ENCODE measurements around the gene TNFAIP3. TPM values are rescaled to one million over a fixed set of nuclear protein-coding genes. Genes with fewer than 3 reads are reported as not detected.

TNFAIP3 gene
- total and polyA plus RNA-seq, 7 donors = 11.4 to 49.9 (median 18.7) TPM

GRCh38 chr6:137849181-137849980, 17.7 kb upstream of the TNFAIP3 start:
- Histone ChIP-seq H3K27me3 (no peaks in the 10 kb centered on the region), H3K9me3 (no peaks in the 10 kb centered on the region), H3K36me3 (no peaks in the 10 kb centered on the region), H3K4me3 (peak overlapping the region in 1 of 4 donors; percentile 2), H3K4me1 (peaks cover 0 to 47% (median 42%) of the 10 kb centered on the region in 4 donors), H3K27ac (peak overlapping the region; percentile 45 to 83 (median 73))
- intact Hi-C loops (cut with DNase I) = no loop called here
- WGBS, 2 donors = 55 to 58% methylated on average over 4 of the region's 4 CpGs
- TF ChIP-seq POLR2AphosphoS5 (IDR thresholded peaks at IDR 0.05) (peak in 1 of 4 donors; percentile 10), POLR2A (IDR thresholded peaks at IDR 0.05) (no peak), EP300 (IDR thresholded peaks at IDR 0.05) (peak in 1 of 4 donors; percentile 33)
- TF ChIP-seq, protein P1, sequence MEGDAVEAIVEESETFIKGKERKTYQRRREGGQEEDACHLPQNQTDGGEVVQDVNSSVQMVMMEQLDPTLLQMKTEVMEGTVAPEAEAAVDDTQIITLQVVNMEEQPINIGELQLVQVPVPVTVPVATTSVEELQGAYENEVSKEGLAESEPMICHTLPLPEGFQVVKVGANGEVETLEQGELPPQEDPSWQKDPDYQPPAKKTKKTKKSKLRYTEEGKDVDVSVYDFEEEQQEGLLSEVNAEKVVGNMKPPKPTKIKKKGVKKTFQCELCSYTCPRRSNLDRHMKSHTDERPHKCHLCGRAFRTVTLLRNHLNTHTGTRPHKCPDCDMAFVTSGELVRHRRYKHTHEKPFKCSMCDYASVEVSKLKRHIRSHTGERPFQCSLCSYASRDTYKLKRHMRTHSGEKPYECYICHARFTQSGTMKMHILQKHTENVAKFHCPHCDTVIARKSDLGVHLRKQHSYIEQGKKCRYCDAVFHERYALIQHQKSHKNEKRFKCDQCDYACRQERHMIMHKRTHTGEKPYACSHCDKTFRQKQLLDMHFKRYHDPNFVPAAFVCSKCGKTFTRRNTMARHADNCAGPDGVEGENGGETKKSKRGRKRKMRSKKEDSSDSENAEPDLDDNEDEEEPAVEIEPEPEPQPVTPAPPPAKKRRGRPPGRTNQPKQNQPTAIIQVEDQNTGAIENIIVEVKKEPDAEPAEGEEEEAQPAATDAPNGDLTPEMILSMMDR (IDR thresholded peaks at IDR 0.05) = no peak
- no peak for DNase-seq

GRCh38 chr6:137849981-137850714, 16.9 kb upstream of the TNFAIP3 start:
- WGBS, 2 donors = 74 to 87% methylated on average over 5 of the region's 5 CpGs
- H3K36me3 ChIP-seq = no peaks in the 10 kb centered on the region
- H3K4me1 ChIP-seq = peaks cover 0 to 47% (median 42%) of the 10 kb centered on the region in 4 donors
- no peak for TF ChIP-seq POLR2A (IDR thresholded peaks at IDR 0.05)
- TF ChIP-seq POLR2AphosphoS5 (IDR thresholded peaks at IDR 0.05) = peak; percentile 42 to 80 (median 63)
- TF ChIP-seq EP300 (IDR thresholded peaks at IDR 0.05) = peak; percentile 48 to 85 (median 66)
- TF ChIP-seq, protein P1 (IDR thresholded peaks at IDR 0.05) = no peak
- no peaks in the 10 kb centered on the region for H3K27me3 ChIP-seq
- DNase-seq = no peak
- no peaks in the 10 kb centered on the region for H3K9me3 ChIP-seq
- no peak overlapping the region for H3K4me3 ChIP-seq
- peak overlapping the region in 3 of 4 donors; percentile 73 to 83 (median 73) for H3K27ac ChIP-seq
- intact Hi-C loops (cut with DNase I) = loop anchor here (1.0 kb wide), 1 partner anchor 17 kb away; the partner anchor contains the start of gene TNFAIP3

DNA sequence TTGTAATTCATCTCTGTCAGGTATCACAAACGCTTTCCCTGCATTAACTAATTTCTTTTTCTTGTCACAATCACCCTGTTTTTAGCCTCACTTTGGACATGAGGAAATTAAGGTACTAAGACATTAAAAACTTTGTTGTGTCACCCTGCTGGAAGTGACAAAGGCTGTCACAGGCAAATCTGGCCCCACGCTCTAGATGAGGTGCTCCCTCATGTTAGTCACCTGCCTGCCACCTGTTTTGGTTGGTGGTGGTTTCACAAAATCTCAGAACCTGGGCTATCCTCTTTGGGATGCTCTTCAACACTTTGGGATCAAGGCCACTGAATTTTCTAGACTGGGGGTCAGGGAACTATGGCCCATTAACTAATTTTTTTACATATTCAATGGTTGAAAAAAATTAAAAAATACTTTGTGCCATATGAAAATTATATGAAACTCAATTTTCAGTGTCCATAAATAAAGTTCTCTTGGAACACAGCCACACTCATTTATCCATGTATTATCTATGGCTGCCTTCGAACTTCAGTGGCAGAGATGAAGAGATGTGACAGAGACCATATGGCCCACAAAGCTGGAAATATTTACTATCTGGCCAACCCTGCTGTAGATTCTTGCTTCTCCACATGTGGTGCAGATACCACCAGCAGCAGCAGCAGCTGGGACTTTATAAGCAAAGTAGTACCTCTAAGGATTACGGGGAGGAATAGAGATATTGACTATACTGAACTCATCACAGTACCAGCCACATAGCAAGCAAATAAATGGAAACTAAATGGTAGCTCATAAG, 16.1 kb upstream of the TNFAIP3 start:
- 85 to 87% methylated on average over 4 of the region's 4 CpGs for WGBS, 2 donors
- H3K27ac ChIP-seq = peak overlapping the region in 3 of 4 donors; percentile 73 to 83 (median 73)
- no peaks in the 10 kb centered on the region for H3K36me3 ChIP-seq
- intact Hi-C loops (cut with DNase I) = loop anchor here (1.0 kb wide), 1 partner anchor 16 kb away; the partner anchor contains the start of gene TNFAIP3
- no peak overlapping the region for H3K4me3 ChIP-seq
- DNase-seq = no peak
- TF ChIP-seq, protein P1 (IDR thresholded peaks at IDR 0.05) = no peak
- TF ChIP-seq EP300 (IDR thresholded peaks at IDR 0.05) = no peak
- TF ChIP-seq POLR2AphosphoS5 (IDR thresholded peaks at IDR 0.05) = peak in 2 of 4 donors; percentile 28 to 36
- H3K27me3 ChIP-seq = no peaks in the 10 kb centered on the region
- peaks cover 0 to 1% (median 0%) of the 10 kb centered on the region in 4 donors for H3K9me3 ChIP-seq
- H3K4me1 ChIP-seq = peaks cover 0 to 47% (median 42%) of the 10 kb centered on the region in 4 donors

DNA sequence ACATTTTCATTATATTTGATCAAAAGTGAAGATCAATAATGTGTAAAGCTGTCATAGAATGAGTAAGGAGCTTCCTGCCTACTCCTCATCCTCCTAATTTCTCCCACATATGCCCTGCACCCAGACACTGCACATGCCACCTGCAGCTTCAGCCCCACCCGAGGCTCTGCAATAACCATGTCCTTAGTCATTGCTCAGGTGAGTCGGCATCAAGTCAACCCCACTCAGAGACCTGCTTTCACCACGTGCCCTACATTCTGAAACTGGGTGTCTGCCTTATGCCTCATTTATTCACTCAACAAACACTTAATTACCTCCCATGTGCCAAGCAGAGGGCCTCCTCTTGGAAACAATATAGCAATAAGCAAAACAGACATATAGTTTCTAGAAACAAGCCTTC, 15.4 kb upstream of the TNFAIP3 start:
- DNase-seq = no peak
- H3K36me3 ChIP-seq = no peaks in the 10 kb centered on the region
- H3K27ac ChIP-seq = peak overlapping the region in 3 of 4 donors; percentile 73 to 83 (median 73)
- no peaks in the 10 kb centered on the region for H3K27me3 ChIP-seq
- peaks cover 0 to 2% (median 0%) of the 10 kb centered on the region in 4 donors for H3K9me3 ChIP-seq
- WGBS, 2 donors = 41 to 71% methylated on average over 3 of the region's 3 CpGs
- H3K4me1 ChIP-seq = peaks cover 0 to 47% (median 42%) of the 10 kb centered on the region in 4 donors
- intact Hi-C loops (cut with DNase I) = no loop called here
- no peak overlapping the region for H3K4me3 ChIP-seq
- TF ChIP-seq, protein P1 (IDR thresholded peaks at IDR 0.05) = no peak
- TF ChIP-seq POLR2A (IDR thresholded peaks at IDR 0.05) = no peak
- TF ChIP-seq POLR2AphosphoS5 (IDR thresholded peaks at IDR 0.05) = no peak
- no peak for TF ChIP-seq EP300 (IDR thresholded peaks at IDR 0.05)
